ENCODE data around the gene TTC7B. TPM values are rescaled to one million over a fixed set of nuclear protein-coding genes. Genes with fewer than 3 reads are reported as not detected.

TTC7B gene
- total RNA-seq, 1 donor from 2014 or later: 5.0 TPM

GRCh38 chr14:90678420-90678819, 137.8 kb downstream of the TTC7B start:
- intact Hi-C loops (cut with micrococcal nuclease): no loop called here

GRCh38 chr14:90677484-90678050, 138.7 kb downstream of the TTC7B start:
- intact Hi-C loops (cut with micrococcal nuclease): no loop called here

- intact Hi-C loops (cut with micrococcal nuclease): no loop called here
Measured at GRCh38 chr14:90676912-90677311, 139.3 kb downstream of the TTC7B start.

- intact Hi-C loops (cut with micrococcal nuclease): no loop called here
Measured at GRCh38 chr14:90676356-90676755, 139.9 kb downstream of the TTC7B start.

GRCh38 chr14:90675399-90675798, 140.8 kb downstream of the TTC7B start:
- intact Hi-C loops (cut with micrococcal nuclease): no loop called here

GRCh38 chr14:90674716-90675115, 141.5 kb downstream of the TTC7B start:
- intact Hi-C loops (cut with micrococcal nuclease): no loop called here

- intact Hi-C loops (cut with micrococcal nuclease): no loop called here
Measured at GRCh38 chr14:90674043-90674670, 142.1 kb downstream of the TTC7B start.

GRCh38 chr14:90671382-90672234, 144.6 kb downstream of the TTC7B start:
- intact Hi-C loops (cut with micrococcal nuclease): no loop called here

GRCh38 chr14:90669731-90670130, 146.5 kb downstream of the TTC7B start:
- intact Hi-C loops (cut with micrococcal nuclease): no loop called here

- intact Hi-C loops (cut with micrococcal nuclease): no loop called here
Measured at GRCh38 chr14:90666571-90666970, 149.7 kb downstream of the TTC7B start.

GRCh38 chr14:90665321-90666000, 150.8 kb downstream of the TTC7B start:
- intact Hi-C loops (cut with micrococcal nuclease): no loop called here

GRCh38 chr14:90664911-90665310, 151.3 kb downstream of the TTC7B start:
- intact Hi-C loops (cut with micrococcal nuclease): no loop called here

GRCh38 chr14:90663680-90664079, 152.6 kb downstream of the TTC7B start:
- intact Hi-C loops (cut with micrococcal nuclease): no loop called here

- intact Hi-C loops (cut with micrococcal nuclease): no loop called here
Measured at GRCh38 chr14:90663140-90663539, 153.1 kb downstream of the TTC7B start.

GRCh38 chr14:90661866-90662265, 154.4 kb downstream of the TTC7B start:
- intact Hi-C loops (cut with micrococcal nuclease): no loop called here

- intact Hi-C loops (cut with micrococcal nuclease): no loop called here
Measured at GRCh38 chr14:90660865-90661570, 155.2 kb downstream of the TTC7B start.

GRCh38 chr14:90659156-90659555, 157.1 kb downstream of the TTC7B start:
- intact Hi-C loops (cut with micrococcal nuclease): no loop called here

- intact Hi-C loops (cut with micrococcal nuclease): no loop called here
Measured at GRCh38 chr14:90658541-90658967, 157.7 kb downstream of the TTC7B start.

- intact Hi-C loops (cut with micrococcal nuclease): no loop called here
Measured at GRCh38 chr14:90656973-90657372, 159.3 kb downstream of the TTC7B start.

GRCh38 chr14:90655829-90656228, 160.4 kb downstream of the TTC7B start:
- intact Hi-C loops (cut with micrococcal nuclease): no loop called here

- intact Hi-C loops (cut with micrococcal nuclease): no loop called here
Measured at GRCh38 chr14:90654831-90655276, 161.4 kb downstream of the TTC7B start.
